NOMO-1 treated with dmso at 0.1 percent for 144 hours (cell line): Measurements from ENCODE around the gene JAG2.

Source experiments
- DNase-seq: peaks from one replicate; lab custom pipeline; 2025; ENCODE audit not compliant: unreplicated experiment; lab: John Stamatoyannopoulos, UW

The JAG2 gene

DNA sequence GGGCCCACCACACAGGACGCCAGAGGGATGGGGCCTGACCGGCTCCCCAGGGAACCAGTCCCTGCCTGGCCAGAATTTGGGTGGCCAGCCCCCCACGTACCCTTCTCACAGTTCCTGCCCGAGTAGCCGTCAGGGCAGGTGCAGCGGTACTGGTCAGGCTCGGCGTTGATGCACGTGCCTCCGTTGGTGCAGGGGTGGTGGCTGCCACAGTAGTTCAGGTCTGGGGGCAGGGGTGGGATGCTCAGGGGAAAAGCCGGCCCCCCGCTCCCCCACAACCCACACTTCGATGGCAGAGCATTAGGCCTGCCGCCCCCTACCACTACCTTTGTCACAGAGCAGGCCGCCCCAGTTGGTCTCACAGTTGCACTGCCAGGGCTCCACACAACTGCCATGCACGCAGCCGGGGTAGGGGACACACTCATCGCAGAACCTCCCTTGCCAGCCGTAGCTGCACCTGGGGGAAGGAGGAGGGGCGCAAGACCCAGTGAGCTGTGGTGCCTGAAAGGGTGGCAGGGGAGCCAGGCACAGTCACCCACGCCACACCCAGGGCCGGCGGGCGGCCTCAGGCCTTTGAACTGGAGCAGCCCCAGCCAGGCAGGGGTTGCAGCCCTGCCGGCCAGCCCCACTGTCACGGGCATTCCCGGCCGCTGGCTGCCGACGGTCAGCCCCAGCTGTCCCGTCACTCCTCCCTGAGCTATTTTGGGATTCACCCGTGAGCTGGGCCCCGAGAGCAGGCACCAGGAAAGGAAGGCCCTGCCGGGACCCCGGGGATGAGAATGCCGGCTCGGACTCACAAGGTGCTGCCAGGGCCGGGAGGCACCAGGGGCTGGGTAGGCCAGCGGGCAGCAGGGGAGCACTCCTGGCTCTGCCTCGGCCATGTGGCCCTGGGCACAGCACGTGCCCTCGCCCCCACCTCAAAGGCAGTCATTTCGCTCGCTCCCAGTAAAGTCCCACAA lies 16.5 kb downstream of the JAG2 start:
- DNase-seq = no peak

DNA sequence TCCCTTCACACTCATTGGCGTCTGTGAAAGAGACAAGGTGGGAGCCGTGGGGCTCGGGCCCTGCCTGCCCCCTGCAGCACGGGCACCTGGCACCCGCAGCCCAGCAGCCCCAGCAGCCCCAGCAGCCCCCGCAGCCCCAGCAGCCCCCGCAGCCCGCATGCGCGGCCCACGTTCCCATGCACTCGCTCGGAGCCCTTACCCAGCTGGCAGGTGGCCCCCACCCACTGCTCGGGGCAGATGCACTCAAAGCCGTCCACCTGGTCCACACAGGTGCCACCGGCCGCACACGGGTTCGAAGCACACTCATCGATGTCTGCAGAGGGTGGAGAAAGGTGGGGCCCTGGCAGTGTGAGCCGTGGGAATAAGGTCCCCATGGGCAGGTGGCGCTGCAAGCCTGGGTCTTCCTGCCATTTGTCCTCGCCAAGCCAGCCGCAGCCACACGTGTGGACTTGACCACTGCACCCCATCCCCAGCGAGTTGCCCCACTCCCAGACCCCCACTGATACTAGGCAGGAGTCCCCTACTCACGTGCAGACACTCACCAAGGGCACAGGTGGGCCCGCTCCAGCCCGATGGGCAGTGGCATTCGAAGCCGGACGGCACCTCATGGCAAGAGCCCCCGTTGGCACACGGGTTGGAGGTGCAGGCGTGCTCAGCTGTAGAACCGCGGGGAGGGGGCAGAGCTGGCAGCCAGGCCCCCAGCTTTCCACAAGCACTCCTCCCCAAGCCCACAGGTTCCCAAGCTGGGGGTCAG lies 17.3 kb downstream of the JAG2 start:
- no peak for DNase-seq

DNA sequence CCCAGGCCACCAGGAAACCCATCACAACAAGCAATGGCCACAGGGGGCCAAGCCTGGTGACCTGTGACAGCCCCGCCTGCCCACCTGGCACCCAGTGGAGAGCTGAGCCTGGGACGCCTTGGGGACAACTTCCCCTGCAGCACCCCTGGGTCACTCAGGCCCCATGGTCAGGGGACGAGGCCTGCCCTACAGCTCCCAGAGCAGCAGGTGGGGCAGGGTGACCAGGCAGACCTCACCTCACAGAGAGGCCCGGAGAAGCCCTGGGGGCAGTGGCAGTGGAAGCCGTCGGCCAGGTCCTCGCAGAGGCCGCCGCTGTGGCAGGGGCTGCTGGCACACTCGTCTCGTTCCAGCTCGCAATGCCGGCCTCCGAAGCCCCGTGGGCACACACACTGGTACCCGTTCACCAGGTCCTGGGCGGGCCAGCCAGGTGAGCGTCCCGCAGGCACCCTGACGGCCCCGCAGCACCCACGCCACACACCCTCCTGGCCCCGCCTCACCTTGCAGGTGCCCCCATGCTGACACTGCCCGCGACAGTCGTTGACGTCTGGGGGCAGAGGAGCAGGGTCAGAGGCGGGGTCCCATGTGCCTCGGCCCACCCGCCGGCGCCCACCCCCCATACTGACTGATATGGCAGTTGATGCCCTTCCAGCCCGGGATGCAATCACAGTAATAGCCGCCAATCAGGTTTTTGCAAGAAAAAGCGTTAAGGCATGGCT lies 18.1 kb downstream of the JAG2 start:
- no peak for DNase-seq

DNA sequence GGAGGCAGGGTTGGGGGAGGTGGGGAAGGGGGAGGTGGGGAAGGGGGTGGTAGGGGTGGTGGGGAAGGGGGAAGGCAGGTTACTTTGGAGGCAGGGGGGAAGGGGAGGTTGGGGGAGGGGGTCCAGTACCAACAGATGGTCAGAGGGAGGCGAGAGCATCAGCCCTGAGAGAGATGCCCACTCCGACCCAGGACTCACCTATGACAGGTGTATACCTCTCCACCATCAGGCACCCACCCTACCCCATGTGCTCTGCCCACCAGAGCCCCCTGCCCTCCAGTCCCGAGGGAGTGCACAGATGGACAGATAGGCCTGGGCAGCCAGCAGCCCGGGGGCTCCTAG lies 18.6 kb downstream of the JAG2 start:
- no peak for DNase-seq

DNA sequence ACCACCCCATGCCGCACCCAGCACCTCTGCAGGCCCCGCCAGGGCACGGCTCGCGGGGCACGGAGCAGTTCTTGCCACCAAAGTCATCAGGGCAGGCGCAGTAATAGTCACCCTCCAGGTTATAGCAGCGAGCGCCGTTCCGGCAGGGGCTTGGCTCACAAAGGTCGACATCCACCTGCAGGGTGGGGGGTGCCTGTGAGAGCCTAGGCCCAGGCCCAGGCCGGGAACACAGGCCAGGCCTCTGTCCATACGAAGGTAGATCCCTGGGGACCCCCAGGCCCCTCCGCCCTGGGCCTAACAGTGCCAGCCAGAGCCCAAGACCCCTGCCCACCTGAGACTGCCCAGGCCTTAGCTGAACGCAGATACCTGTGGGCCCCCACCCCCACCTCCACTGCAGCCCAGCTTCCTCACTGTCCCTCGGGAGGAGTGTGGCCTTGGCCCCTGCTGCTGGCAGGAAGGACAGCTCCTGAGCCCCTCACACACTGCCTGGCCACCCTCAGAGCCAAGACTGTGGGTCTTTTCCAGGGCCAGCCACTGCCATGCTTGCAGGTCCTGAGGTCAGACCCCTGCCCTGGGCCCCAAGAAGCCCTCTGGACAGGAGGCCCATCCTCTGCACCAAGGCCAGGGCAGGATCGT lies 19.3 kb downstream of the JAG2 start:
- no peak for DNase-seq

DNA sequence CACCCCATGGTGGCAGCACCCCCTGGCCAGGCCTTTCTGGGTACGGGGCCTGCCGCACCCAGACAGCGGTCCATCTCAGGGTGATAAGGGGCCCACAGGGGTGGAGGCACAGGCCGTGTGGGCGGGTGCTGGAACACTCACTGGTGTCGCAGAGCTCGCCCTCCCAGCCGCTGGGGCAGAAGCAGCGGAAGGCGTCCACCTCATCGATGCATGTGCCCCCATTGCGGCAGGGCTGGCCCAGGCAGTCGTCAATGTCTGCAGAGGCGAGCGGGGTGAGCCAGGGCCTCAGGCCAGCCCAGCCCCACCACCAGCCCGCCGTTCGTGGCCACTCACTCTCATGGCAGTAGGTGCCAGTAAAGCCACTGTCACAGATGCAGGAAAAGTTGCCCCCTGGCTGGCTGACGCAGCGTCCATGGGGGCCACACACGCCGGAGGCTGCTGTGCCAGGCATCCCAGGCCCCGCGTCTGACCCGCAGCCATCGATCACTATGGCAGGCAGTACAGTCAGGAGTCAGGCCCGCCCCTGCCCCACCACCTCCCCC lies 19.9 kb downstream of the JAG2 start:
- DNase-seq = no peak

DNA sequence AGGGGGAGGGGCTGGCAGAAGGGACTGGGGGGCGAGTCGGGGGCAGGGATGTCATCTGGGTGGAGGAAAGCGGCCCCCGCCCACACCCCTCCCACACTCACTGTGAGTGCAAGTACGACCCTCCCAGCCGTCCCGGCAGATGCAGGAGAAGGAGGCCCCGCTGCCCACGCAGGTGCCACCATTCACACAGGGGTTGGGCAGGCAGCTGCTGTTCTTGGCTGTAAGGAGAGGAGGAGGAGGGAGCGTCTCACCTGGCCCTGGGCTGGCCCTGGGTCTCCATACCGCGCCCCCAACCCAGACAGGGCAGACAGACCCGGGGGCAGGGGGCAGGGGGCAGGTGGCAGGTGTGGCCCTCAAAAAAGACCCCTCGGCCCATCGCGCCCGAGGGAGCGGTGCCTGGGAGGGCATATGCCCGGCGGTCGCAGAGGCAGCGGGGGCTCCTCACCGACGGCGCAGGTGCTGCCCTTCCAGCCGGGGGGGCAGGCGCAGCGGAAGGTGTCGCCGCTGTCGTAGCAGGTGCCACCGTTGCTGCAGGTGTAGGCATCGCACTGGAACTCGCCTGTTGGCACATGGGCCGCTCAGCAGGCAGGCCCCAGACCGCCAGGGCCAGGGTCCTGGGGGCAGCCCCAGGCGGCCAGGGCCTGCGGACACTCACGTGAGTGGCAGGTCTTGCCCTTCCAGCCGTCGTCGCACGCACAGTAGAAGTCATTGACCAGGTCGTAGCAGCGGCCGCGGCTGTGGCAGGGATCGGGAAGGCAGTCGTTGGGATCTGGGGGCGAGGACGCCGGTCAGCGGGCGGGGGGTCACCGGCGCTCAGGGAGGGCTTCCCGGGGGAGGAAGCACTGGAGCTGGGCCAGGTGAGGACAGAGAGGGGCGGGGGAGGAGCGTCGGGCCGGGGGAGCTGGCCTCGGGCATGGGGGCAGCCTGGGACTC lies 20.6 kb downstream of the JAG2 start:
- no peak for DNase-seq

DNA sequence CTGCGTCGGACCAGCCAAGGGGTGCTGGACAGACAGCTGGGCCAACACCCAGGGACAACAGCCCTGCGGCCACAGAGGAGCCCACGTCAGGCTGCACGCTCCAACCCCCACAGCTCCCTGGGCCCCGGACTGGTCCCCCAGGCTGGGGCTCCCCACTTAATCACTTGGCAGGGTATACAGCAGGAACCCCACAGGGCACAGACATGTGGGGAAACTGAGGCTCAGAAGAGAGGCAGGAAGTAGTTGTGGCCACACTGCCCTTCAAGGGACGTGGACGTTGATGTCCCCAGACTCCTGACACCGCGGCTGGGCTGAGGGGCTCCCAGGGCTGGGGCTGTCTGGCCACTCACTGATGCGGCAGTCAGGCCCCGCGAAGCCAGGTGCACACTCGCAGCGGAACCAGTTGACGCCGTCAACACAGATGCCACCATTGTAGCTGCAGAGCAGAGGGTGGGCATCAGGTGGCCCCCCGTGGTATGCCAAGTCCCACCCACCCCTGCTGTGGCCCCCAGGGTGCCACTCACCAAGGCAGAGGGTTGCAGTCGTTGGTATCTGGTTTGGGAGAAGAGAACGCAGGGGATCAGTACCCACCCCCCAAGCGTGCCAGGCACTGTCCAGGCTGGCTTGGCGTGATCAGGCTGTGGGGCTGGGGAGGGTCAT lies 21.5 kb downstream of the JAG2 start:
- DNase-seq = no peak

DNA sequence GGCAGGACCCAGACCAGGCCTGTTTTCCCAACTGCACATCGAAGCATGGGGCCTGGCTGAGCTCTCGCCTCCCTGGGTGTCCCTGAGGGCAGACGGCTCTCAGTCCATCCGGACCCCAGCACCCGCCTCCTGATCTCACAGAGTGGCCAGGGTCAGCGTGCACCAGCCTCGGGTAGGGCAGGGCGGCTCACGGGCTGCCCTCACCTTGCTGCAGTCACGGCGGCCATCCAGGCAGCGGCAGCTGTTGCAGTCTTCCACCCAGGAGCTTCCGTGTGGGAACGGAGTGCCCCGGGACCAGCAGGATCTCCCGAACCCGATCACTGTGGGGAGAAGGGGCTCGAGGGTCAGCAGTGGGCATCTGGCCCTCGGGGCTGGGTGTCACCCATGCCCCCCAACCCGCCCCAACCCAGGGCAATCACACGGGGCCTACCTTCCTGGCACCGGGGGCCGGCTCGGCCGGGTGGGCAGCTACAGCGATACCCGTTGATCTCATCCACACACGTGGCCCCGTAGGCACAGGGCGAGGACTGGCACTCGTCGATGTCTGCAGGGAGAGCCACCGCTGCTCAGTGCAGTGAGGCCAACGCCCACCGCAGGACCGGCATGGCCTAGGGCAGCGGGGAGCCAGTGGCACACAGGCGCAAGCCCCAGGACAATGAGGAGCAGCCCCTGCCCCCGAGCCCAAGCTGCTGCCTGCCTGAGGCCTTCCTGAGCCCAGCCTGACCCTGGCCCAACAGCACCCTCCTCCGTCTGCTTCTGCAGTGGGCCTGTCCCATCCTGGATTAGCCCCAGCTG lies 22.2 kb downstream of the JAG2 start:
- DNase-seq = no peak

DNA sequence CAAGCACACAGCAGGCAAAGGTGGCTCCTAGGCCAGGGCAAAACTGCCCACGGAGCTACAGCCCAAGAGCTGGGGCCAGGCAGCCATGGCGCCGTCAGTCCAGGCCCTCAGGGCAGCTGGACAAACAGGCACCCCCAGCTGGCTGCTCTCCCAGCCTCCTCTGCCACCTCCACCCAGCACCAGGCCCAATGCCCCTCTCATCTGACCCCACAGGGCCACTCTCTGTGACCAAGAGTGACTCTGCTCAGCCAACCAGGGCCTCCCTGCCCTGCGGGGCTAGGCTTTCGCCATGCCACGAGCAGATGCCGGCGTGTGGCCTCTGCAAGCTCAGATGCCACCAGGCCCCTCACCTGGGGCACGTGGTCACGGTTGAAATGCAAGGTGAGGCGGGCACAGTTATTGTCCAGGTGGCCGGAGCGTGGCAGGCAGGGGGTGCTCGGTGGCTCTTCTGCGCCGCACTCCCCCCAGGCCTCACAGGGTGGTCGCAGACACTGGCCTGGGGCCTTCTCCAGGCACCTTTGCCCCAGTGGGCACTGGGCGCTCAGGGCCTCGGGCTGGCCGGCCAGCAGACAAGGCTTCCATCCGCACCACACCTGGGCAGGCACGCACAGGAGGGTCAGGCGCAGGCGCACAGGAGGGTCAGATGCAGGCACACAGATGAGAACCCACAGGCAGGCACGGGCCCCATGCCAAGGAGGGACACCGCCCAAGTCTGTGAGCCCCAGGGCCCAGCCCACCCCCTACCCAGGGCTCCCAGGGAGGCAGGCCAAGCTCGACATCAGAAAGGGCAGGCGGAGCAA lies 23.0 kb downstream of the JAG2 start:
- DNase-seq = no peak

DNA sequence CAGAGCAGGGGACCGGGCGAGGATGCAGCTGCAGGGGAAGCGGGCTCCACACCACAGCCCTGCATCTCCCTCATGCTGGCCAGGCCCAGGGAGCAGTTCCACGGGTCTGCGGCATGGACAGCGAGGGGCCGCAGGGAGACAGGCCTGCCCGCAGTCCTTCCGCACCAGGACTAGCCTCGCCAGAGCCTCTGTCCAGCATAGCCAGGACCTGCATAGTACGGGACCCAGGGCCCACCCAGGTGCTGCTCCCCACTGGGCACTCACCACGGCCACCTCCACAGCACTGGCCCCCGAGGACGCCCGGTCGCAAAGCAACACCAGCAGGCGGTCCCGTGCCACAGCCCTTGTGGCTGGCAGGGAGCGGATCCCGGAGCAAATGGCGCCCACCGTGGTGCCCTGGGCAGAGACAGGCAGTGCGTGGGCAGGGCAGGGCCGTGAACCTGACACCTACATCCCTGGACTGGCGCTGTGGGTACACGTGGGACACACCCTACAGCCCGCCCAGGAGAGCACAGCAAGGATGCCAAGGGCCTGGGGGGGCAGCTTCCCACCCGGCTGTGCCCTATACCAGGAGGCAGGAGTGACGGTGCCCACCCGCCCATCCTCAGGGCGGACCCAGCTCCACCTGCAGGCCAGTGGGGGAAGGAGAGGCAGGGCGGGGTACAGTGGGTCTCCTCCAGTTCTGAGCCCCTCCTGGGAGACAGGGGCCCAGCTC lies 23.8 kb downstream of the JAG2 start:
- DNase-seq = no peak

DNA sequence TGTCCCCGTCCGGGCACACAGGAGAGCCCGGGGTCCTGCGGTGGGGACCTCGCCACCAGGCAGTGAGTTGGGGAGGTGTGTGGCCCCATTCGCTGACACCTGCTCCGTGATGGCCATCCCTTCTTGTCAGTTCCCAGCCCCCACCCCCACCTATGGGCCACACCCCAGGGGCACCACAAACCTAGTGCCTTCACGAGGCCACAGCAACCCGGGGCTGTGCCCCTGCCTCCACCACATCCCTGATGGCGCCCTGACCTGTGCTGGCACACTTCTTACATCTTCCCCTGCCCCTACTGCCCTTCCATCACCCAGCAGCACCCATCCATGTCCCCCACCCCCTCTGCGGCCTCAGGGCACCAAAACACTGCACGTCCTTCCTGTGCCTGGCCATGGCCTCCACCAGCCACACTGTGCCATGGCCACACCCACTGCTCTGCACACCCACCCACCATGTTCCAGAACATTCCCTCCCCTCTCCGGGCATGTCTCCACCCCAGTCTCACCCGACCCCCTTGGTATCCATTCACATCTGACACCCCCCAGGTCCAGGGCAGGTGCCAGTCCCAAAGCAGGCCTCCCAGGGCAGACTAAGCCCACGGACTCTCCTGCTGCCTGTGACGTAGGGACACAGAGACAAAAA lies 24.4 kb downstream of the JAG2 start:
- no peak for DNase-seq

DNA sequence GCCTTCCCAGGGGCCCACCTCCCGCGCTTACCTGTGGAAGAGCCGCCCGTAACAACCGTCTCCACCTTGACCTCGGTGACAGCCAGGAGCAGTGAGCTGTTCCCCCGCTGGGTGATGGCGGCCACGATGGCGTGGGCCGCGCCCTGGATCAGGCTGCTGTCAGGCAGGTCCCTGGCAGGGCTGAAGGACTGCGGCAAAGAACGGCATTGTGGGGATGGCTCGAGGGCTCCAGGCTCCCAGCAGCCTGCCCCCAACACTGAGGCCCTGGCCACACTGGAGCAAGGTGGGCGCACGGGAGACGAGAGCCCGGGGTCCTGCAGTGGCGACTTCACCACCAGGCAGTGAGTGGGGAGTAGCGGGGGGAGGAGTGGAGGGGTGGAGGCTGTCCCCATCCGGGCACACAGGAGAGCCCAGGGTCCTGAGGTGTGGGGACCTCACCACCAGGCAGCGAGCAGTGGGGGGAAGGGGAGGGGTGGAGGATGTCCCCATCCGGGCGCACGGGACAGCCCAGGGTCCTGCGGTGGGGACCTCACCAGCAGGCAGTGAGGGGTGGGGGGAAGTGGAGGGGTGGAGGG lies 25.0 kb downstream of the JAG2 start:
- DNase-seq = no peak

DNA sequence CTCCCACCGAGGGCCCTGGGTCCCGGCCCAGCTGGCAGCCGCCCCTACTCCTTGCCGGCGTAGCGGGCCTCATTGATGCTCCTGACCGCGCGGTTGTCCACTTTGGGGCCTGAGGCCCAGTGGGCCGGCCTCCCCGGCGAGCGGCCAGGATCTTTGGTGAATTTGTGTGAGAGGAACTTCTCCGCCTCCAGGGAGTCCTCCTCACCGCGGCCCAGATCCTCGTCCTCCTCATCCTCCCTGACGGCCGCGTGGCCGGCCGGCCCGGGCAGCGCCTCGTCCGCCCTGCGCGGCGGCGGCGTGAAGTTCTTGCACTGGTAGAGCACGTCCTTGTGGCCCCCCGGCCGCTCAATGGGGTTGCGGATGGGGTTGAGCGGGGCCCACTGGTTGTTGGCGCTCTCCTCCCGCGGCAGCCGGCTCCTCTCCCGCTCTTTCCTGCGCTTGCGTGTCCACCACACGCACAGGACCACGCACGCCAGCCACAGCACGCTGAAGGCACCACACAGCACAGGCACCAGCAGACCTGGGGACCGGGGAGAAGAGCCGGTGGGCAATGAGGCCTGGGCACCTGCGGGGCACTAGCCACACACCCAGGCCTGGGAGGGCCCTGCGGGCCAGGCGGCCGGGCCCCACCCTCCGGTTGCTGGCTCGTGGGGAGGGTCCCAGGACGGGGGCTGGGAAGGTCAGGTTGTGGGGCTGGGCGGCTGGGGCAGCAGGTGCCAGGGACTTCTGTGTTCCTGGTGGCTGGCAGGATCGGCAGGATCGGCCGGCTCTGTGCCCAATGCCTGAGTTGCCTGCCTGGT lies 25.7 kb downstream of the JAG2 start:
- no peak for DNase-seq

DNA sequence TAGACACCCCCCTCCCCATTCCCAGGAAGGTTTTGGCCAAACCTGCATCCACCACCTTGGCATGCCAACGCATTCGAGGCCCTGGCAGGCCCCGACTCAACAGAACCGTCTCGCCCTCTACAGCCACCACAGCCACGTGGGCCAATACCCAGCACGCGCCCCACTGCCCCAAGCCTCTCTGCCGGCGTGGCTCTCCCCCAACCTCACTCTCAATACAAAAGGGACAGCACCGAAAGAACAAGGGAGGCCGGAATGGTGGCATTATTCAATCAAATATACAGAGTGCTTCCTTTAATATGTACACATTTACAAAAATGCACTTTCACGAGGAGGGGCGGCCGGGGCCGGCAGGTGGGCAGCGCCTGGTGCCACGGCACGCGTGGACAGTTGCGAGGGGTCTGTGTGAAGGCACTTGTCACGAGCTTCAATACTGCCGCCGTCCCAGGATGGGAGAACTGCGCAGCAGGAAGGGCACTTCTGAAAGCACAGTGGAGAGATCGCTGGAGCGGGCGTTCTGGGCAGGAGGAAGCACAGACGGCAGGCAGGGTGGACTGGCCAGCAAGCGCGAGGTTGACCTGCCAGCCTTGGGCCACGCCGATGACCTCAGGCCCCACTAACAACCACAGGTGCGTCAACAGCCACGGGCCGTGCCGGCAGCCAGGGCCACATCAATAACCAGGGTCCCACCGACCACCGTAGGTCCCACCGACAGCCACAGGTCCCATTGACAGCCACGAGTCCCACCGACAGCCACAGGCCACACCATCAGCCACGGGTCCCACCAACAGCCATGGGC lies 26.9 kb downstream of the JAG2 start:
- no peak for DNase-seq
